Lung (tissue), 12 donors: ENCODE results near the gene HOXB3. TPM values are rescaled to one million over a fixed set of nuclear protein-coding genes. Genes with fewer than 3 reads are reported as not detected.
A peak's percentile ranks its signal among the peaks of the same experiment; 100 is the strongest.

ENCODE experiments used
- ATAC-seq: fragments of 200-7000 bp; cut with Tn5 transposase; one replicate; pipeline ENCODE4 v1.9.1; 2020; ENCODE audit warnings: moderate number of reproducible peaks; ENCODE audit not compliant: insufficient read depth, low FRiP score
- DNase-seq, 3 donors: peaks; one replicate each; pipeline ENCODE4 v3.0.0-alpha.2; 2013 to 2017
- H3K27ac ChIP-seq, 2 donors: one replicate each; pipeline ENCODE4 v1.5.1; 2013; ENCODE audit warnings: mild to moderate bottlenecking in 2 of 2, moderate library complexity in 2 of 2, control low read depth in 1 of 2, inconsistent platforms in 1 of 2, low read depth in 1 of 2, low read length in 1 of 2
- H3K27me3 ChIP-seq, 3 donors: one replicate each; pipeline ENCODE4 v1.5.1; 2013; ENCODE audit warnings: low read length in 2 of 3; ENCODE audit not compliant: control insufficient read depth in 3 of 3, insufficient read depth in 3 of 3
- H3K36me3 ChIP-seq, 4 donors: one replicate each; pipeline ENCODE4 v1.5.1; 2013; ENCODE audit warnings: low read length in 4 of 4, mild to moderate bottlenecking in 1 of 4, moderate library complexity in 1 of 4; ENCODE audit not compliant: control insufficient read depth in 4 of 4, insufficient read depth in 4 of 4
- H3K4me1 ChIP-seq, 5 donors: one replicate each; pipeline ENCODE4 v1.5.1; 2013; ENCODE audit warnings: low read length in 5 of 5, mild to moderate bottlenecking in 2 of 5, moderate library complexity in 1 of 5; ENCODE audit not compliant: control insufficient read depth in 5 of 5, insufficient read depth in 5 of 5
- H3K4me3 ChIP-seq: one replicate; pipeline ENCODE4 v1.5.1; 2013; ENCODE audit warnings: mild to moderate bottlenecking, control low read depth, moderate library complexity
- H3K9ac ChIP-seq, 2 donors: one replicate each; pipeline ENCODE4 v1.5.1; 2013; ENCODE audit warnings: low read length in 2 of 2, control low read depth in 1 of 2; ENCODE audit not compliant: insufficient read depth in 1 of 2
- H3K9me3 ChIP-seq, 4 donors: one replicate each; pipeline ENCODE4 v1.5.1; 2013; ENCODE audit warnings: low read length in 3 of 4, mild to moderate bottlenecking in 1 of 4, moderate library complexity in 1 of 4; ENCODE audit not compliant: control insufficient read depth in 4 of 4, insufficient read depth in 3 of 4
- CTCF ChIP-seq: IDR thresholded peaks from 2 replicates; pipeline ENCODE4 v1.5.1; 2012; ENCODE audit warnings: mild to moderate bottlenecking; ENCODE audit errors: control extremely low read depth, extremely low read depth
- WGBS, 2 donors: extraction: QIAGEN DNeasy Blood & Tissue Kit; methylation state at CpG; one replicate each; pipeline ENCODE4 v1.1.7; 2013; 5-methylcytosine and 5-hydroxymethylcytosine counted together
- polyA plus RNA-seq, 2 donors: library from polyadenylated mRNA; stranded (reverse); fragments of 200-250 nt; gene quantifications; one replicate each; pipeline ENCODE4 v1.2.1, GENCODE V29; 2013
- total RNA-seq, 2 donors: library from RNA; depleted of rRNA in 1 of 2; stranded (reverse); fragments of >200 nt in 1 of 2; gene quantifications; one replicate each; pipeline ENCODE4 v1.2.1, GENCODE V29; 2014 to 2021
- donor health status: control.
- donor health status: control.
- donor health status: Bipolar disorder and iron deficiency.
- donor health status: healthy.
- donor health status: DM: yes; HTN: yes; CAD: no.

Gene HOXB3
- total and polyA plus RNA-seq, 4 donors: 1.9 to 21.1 (median 6.7) TPM

GRCh38 chr17:48528936-48529682, 60.9 kb downstream of the HOXB3 start:
- Histone ChIP-seq H3K9ac (no peak overlapping the region), H3K36me3 (no peaks in the 10 kb centered on the region), H3K27me3 (peaks cover 0 to 64% (median 3%) of the 10 kb centered on the region in 3 donors), H3K9me3 (no peaks in the 10 kb centered on the region), H3K4me3 (no peak overlapping the region), H3K4me1 (peaks cover 0 to 26% (median 6%) of the 10 kb centered on the region in 5 donors), H3K27ac (no peak overlapping the region)
- ATAC-seq: no peak
- WGBS, 2 donors: 82 to 83% methylated on average over 11 of the region's 11 CpGs
- no peak for TF ChIP-seq CTCF
- DNase-seq: no peak

- Histone ChIP-seq H3K9me3 (no peaks in the 10 kb centered on the region), H3K27ac (no peak overlapping the region), H3K36me3 (no peaks in the 10 kb centered on the region), H3K27me3 (peaks cover 0 to 70% (median 3%) of the 10 kb centered on the region in 3 donors), H3K4me3 (no peak overlapping the region), H3K4me1 (peaks cover 0 to 29% (median 8%) of the 10 kb centered on the region in 5 donors), H3K9ac (no peak overlapping the region)
- ATAC-seq (no peak), DNase-seq (peak in 1 of 3 donors; percentile 34)
- WGBS, 2 donors: 48 to 60% methylated on average over 7 of the region's 7 CpGs
- no peak for TF ChIP-seq CTCF
Observed at GRCh38 chr17:48528153-48528935, 61.7 kb downstream of the HOXB3 start.

GRCh38 chr17:48527547-48527932, 62.5 kb downstream of the HOXB3 start:
- H3K4me3 ChIP-seq: no peak overlapping the region
- ATAC-seq: no peak

More at GRCh38 chr17:48527547-48527932, 62.5 kb downstream of the HOXB3 start:
- no peak for TF ChIP-seq CTCF
- peaks cover 0 to 70% (median 3%) of the 10 kb centered on the region in 3 donors for H3K27me3 ChIP-seq
- no peaks in the 10 kb centered on the region for H3K9me3 ChIP-seq
- H3K9ac ChIP-seq: no peak overlapping the region
- H3K27ac ChIP-seq: no peak overlapping the region
- H3K4me1 ChIP-seq: peaks cover 0 to 37% (median 11%) of the 10 kb centered on the region in 5 donors
- no peaks in the 10 kb centered on the region for H3K36me3 ChIP-seq
- 41 to 50% methylated on average over 14 of the region's 14 CpGs for WGBS, 2 donors
- peak; percentile 80 to 91 (median 87) for DNase-seq
